HG02852 (cell line): ENCODE measurements around the gene NCLN.
"Not testable (repeated sequence)": the region's sequence is repeated elsewhere in the genome, so short reads cannot be mapped to it uniquely, and the experiment has no call there.

ENCODE experiments used
- ATAC-seq: cut with Tn5 transposase; IDR thresholded peaks from one replicate; pipeline ENCODE4 v1.9.1; 2021; ENCODE audit warnings: mild to moderate bottlenecking, moderate library complexity; ENCODE audit not compliant: unreplicated experiment

Gene NCLN

GRCh38 chr19:3183721-3184641, 1.7 kb upstream of the NCLN start:
- ATAC-seq, result no peak

DNA sequence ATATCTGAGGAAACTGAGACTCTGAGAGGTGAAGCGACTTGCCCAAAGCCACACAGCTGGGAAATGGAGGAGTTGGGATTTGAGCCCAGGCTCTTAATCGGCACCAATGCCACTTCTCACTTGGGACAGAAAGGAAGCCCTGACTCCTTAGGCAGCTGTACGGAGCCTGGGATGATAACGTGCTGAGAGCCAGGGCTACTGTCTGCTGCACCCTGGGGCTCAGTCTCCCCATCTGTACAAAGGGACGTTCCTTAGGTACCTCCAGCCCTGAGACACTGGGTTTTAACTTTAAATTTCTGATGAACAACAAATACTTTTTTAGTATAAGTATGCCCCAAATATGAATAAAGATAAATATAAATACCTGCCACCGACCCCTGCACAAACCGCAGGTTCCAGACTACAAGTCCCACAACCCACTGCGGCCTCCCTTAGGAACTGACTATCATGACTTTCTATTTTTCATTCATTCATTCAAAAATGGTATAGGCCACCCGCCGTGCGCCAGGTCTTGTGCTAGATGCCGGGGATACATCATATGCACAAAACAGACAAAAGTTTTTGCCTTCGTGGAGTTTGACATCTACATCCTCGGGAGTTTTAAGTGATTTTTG, 776 bp upstream of the NCLN start:
- peak; percentile 22 for ATAC-seq

- ATAC-seq, result peak; percentile 4
These were observed 494 bp downstream of the NCLN start for GRCh38 chr19:3186160-3186688.

- no peak for ATAC-seq
These were observed 1.3 kb downstream of the NCLN start for GRCh38 chr19:3186891-3187661.

DNA sequence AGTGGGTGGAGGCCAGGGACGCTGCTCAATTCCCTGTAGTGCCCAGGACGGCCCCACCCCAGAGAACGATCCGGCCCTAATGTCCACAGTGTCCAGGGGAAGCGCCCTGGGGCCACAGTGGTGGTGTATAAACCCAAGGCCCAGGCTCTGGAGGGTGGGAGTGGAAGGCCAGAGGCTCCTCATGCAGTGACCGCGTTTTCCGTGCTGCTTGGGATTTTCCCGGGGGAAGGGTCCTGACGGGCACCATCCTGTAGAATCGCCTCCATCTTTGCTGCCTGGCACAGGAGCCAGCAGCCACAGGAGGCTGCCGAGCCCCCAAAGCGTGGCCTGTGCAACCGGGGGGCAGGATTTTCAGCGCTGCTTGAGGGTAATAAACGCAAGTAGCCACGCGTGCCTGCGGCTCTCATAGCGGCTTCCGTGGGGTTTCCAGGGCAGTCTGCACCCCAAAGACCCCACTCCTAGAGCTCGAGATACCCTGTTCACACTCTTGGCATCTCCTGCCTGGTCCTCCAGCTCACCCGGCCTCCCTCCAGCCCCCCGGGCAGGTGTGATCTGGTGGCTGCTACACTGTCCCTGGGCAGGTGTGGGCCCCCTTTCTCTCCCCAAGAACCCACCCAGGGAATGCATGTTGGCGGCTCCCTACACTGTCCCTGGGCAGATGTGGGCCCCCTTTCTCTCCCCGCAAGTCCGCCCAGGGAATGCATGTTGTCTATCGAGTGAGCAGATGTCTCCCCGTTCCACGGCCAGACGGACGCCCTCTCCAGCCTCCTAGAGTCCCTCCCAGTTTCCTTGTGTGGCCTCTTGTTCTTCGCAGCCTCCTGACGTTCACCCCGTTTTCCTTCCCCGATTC, 2.2 kb downstream of the NCLN start:
- ATAC-seq, result no peak

GRCh38 chr19:3188627-3189596, 3.2 kb downstream of the NCLN start:
- no peak for ATAC-seq

- ATAC-seq, result no peak
These were observed 4.2 kb downstream of the NCLN start for GRCh38 chr19:3189702-3190469.

DNA sequence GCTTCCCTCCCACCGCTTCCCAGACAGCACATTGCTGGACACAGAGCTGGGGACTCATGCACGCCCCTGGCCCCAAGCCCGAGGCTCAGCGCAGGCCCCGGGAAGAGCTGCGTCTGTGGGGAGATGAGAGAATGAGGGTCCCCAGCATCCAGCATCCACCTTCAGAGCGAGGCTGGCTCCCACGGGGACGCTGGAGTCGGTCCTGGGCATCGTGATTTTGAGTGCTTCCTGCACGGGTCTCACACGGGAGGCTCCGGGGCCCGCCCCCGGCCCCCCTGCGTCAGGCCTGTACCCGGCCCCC, 4.7 kb downstream of the NCLN start:
- no peak for ATAC-seq

GRCh38 chr19:3190921-3191805, 5.4 kb downstream of the NCLN start:
- no peak for ATAC-seq

GRCh38 chr19:3191806-3192104, 6.0 kb downstream of the NCLN start:
- not testable (repeated sequence) for ATAC-seq

- ATAC-seq, result no peak
These were observed 6.5 kb downstream of the NCLN start for GRCh38 chr19:3192228-3192635.

- no peak for ATAC-seq
These were observed 7.0 kb downstream of the NCLN start for GRCh38 chr19:3192684-3193083.

DNA sequence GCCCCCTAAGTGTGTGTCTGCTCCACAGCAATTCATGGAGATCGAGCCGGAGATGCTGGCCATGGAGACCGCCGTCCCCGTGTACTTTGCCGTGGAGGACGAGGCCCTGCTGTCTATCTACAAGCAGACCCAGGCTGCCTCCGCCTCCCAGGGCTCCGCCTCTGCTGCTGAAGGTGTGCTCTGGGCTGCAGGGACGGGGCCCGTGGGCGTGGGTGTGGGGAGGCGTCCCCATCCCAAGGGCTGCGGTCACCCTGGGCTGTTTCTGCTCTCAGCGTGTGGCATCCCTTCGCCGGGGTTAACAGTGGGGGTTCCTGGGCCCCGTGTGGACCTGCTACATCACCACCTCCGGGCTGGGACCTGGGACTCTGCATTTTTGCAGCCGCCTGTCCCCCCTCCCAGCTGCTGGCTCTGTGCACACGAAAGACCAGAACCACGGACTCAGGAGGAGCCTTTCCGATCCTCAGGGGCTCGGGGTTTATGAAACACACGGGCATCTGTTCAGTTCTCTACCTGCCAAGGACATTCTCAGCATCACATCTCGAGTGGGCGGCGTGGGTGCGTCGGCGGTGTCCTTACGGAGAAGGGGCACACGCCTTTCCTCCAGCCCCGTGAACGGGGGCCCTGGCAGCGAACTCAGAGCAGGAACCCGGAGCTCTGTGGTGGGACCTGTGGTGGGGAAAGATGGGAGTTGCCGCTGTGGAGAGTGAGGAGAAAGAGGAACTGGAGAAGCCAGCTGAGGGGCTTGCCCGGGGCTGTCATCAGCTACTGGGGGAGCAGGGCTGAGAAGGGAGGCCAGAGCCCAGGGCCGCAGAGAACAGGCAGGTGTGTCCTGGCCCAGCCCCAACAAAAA, 7.8 kb downstream of the NCLN start:
- no peak for ATAC-seq

GRCh38 chr19:3194106-3195087, 8.7 kb downstream of the NCLN start:
- ATAC-seq, result no peak

DNA sequence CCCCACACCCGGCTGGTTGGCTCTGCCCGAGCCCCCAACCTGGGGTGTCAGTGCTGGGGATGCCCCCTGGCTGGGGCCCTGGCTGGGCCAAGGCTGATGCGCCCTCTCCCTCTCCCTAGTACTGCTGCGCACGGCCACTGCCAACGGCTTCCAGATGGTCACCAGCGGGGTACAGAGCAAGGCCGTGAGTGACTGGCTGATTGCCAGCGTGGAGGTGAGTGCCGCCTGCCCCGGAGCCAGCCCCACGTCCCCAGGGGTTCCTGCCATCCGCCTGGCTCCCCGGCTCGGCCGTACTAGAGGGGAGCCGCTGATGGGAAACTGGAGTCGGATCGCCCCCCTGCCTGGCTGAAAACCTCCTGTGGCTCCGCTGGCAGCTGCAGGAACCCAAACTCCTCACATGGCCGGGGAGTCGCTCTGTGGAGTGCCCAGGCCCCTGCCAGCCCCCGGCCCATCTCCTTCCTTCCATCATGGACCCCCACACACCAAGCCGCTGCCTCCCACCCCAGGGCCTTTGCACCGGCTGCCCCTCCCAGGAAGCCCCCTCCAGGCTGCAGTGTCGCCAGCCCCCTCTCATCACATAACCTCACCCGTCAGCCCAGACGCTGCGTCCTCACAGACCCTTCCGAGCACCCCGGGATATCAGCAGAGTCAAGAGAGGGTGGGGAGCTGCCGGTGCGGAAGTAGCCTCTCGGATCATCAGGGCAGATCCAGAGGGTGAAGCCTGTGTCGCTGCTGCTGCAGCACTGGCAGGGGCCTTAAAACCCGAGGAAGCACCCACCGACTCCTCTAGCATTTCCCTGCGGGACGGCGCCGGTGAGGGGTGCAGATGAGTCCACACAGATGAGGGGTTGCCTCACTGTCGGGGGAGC, 10.6 kb downstream of the NCLN start:
- ATAC-seq, result no peak
